ENCODE results near the gene POLE4. TPM values are rescaled to one million over a fixed set of nuclear protein-coding genes. Genes with fewer than 3 reads are reported as not detected.

POLE4 gene
- total and polyA plus RNA-seq, 9 of the 15 experiments (the other 6 are each of a cell fraction or from before 2014, with no cell fraction given) = 25.7 to 73.7 (median 57.3) TPM

DNA sequence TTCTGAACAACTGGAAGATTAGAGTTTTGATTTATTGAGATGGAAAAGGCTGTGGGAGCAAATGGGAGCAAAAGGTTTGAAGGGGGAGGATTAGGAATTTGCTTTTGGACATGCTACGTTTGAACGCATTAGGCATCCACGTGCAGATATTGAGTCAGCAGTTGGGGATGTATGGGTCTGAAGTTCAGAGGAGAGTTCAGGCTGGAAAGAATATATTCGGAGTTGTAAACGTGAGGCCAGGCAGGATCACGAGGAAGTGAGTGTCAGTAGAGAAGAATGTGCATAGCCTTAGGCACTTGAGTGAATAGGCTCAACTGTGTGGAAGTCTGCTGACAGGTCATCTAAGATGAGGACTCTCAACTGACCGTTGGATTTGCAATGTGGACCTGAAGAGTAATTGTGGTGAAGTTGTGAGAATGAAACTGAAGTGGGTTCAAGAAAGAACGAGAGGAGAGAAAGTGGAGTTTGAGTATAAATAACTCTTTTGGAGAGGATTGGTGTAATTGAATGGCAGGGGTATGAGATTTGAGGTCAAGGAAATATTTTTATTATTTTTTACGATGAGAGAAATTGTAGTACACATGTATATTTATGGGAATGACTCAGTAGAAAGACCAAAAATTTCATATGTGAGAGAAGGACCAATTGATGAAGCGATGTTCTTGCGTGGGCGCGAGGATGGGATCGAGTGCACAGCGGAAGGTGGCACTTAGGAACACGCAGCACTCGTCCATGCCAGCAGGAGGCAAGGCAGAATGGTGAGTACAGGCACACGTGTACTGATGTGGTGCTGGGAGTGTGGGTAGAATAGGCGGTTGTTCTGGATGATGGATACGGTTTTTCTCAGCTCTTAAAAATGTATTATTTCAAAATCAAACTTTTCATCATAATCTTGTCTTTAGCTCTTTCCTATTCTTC, 40.5 kb upstream of the POLE4 start (continued):
- TF ChIP-seq NCOA6 (IDR thresholded peaks at IDR 0.05) = no peak
- TF ChIP-seq HEY1 (CRISPR knock-in tag; IDR thresholded peaks at IDR 0.05; ENCODE audit: borderline replicate concordance) = no peak
- no peak for TF ChIP-seq TAF7 (tag; IDR thresholded peaks at IDR 0.05)
- no peak for TF ChIP-seq RNF2 (IDR thresholded peaks at IDR 0.05)

DNA sequence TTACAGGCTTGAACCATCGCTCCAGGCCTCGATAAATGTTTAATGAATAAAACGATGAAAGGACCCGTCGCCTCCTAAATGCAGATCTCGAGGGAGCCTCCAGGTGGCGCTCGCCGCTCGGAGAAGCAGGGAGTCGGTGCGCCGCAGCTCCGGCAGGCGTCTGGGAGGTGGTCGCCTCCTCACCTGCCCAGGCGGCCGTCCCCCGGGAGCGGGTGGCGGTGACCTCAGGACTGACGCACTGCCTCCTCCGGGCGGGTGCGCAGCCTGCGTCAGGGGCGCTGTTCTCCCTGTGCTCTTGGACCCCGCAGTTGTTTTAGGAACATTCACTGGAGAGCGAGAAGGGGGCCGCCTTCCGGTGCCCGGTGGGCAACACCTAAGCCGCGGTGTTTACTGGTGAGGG, 38.6 kb upstream of the POLE4 start:
- H3K79me2 ChIP-seq (ENCODE audit: control insufficient read depth, insufficient read depth, low read length) = no peaks in the 10 kb centered on the region
- POLR2A ChIA-PET = interaction anchor here (0.6 kb wide), 1 partner anchor 238 kb away, joined by 5 read pairs; no protein-coding TSS in a partner anchor
- in situ Hi-C loops (cut with MboI) (loop anchor here (5.0 to 10.0 kb wide), 4 partner anchors 137 to 695 kb away; no protein-coding TSS in a partner anchor), intact Hi-C loops (cut with micrococcal nuclease) (loop anchor here (1.0 to 5.0 kb wide), 5 partner anchors 63 to 687 kb away; no protein-coding TSS in a partner anchor)
- DNase-seq (ENCODE audit: extremely low read depth in 1 of 4, low spot score in 3 of 4) = peak; percentile 77 to 82 (median 80)
- CTCF ChIA-PET (ENCODE audit: low intra/inter-chr PET ratio) = interaction anchor here (0.7 to 1.2 kb wide), 5 partner anchors 63 to 322 kb away, joined by 3 to 4 read pairs (median 3); no protein-coding TSS in a partner anchor
- 5% methylated on average over 31 of the region's 34 CpGs for WGBS (ENCODE audit: insufficient coverage, low coverage, missing lambda C conversion rate)
- H4K20me1 ChIP-seq (replicated peaks; ENCODE audit: control insufficient read depth, insufficient read depth, low read length) = no peaks in the 10 kb centered on the region
- no peaks in the 10 kb centered on the region for H3K36me3 ChIP-seq (ENCODE audit: control insufficient read depth, insufficient read depth, low read length)
- H3K9me1 ChIP-seq (ENCODE audit: control insufficient read depth, insufficient read depth, low read length) = peaks cover 6% of the 10 kb centered on the region
- FAIRE-seq = peak; percentile 80
- peak overlapping the region; percentile 74 for H3K4me2 ChIP-seq (ENCODE audit: insufficient read depth, low read length)
- peak overlapping the region in 1 of 2 experiments; percentile 64; a peak in 2 of 4 replicates for H3K9ac ChIP-seq (ENCODE audit: insufficient read depth in 1 of 2, low read depth in 2 of 2, low read length in 2 of 2)
- H2AFZ ChIP-seq (ENCODE audit: low read depth, low read length) = peak overlapping the region; percentile 79
- peak overlapping the region; percentile 18; the same call in 1 of the 2 replicates for H3K4me3 ChIP-seq
- peak; percentile 86 for ATAC-seq
- H3K27ac ChIP-seq (ENCODE audit: extremely low read depth, low read depth, low read length) = no peak overlapping the region
- BruUV-seq (replicated peaks) = no TSS peak
- peaks cover 4 to 6% of the 10 kb centered on the region in 2 experiments; a peak in 2 of 5 replicates for H3K4me1 ChIP-seq (replicated peaks in 1 of 2; ENCODE audit: control insufficient read depth in 2 of 2, insufficient read depth in 2 of 2, low read length in 2 of 2)
- no peaks in the 10 kb centered on the region for H3K9me3 ChIP-seq (replicated peaks; ENCODE audit: control insufficient read depth, insufficient read depth, low read depth, low read length)
- H3K27me3 ChIP-seq (ENCODE audit: control insufficient read depth in 2 of 2, insufficient read depth in 2 of 2, low read length in 2 of 2) = peaks cover 3 to 40% of the 10 kb centered on the region in 2 experiments; a peak in 4 of 5 replicates
- TF ChIP-seq ATF1 (CRISPR knock-in tag; IDR thresholded peaks at IDR 0.05) (no peak), ATF1 (tag; IDR thresholded peaks at IDR 0.05) (no peak), KAT7 (CRISPR knock-in tag; IDR thresholded peaks at IDR 0.05; ENCODE audit: borderline replicate concordance) (no peak), ZNF431 (CRISPR knock-in tag; IDR thresholded peaks at IDR 0.05) (no peak), SMARCA4 (IDR thresholded peaks at IDR 0.05) (no peak), MCM5 (IDR thresholded peaks at IDR 0.05; ENCODE audit: low read depth) (no peak), MCM7 (IDR thresholded peaks at IDR 0.05) (no peak), ERF (CRISPR knock-in tag; IDR thresholded peaks at IDR 0.05) (no peak), NBN (IDR thresholded peaks at IDR 0.05; ENCODE audit: low read depth) (no peak)
- TF ChIP-seq, protein P1, sequence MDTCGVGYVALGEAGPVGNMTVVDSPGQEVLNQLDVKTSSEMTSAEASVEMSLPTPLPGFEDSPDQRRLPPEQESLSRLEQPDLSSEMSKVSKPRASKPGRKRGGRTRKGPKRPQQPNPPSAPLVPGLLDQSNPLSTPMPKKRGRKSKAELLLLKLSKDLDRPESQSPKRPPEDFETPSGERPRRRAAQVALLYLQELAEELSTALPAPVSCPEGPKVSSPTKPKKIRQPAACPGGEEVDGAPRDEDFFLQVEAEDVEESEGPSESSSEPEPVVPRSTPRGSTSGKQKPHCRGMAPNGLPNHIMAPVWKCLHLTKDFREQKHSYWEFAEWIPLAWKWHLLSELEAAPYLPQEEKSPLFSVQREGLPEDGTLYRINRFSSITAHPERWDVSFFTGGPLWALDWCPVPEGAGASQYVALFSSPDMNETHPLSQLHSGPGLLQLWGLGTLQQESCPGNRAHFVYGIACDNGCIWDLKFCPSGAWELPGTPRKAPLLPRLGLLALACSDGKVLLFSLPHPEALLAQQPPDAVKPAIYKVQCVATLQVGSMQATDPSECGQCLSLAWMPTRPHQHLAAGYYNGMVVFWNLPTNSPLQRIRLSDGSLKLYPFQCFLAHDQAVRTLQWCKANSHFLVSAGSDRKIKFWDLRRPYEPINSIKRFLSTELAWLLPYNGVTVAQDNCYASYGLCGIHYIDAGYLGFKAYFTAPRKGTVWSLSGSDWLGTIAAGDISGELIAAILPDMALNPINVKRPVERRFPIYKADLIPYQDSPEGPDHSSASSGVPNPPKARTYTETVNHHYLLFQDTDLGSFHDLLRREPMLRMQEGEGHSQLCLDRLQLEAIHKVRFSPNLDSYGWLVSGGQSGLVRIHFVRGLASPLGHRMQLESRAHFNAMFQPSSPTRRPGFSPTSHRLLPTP (IDR thresholded peaks at IDR 0.05; ENCODE audit: borderline replicate concordance, extremely low read depth, insufficient read length) = no peak
- TF ChIP-seq, protein P2, sequence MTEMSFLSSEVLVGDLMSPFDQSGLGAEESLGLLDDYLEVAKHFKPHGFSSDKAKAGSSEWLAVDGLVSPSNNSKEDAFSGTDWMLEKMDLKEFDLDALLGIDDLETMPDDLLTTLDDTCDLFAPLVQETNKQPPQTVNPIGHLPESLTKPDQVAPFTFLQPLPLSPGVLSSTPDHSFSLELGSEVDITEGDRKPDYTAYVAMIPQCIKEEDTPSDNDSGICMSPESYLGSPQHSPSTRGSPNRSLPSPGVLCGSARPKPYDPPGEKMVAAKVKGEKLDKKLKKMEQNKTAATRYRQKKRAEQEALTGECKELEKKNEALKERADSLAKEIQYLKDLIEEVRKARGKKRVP (CRISPR knock-in tag; IDR thresholded peaks at IDR 0.05) = no peak
- TF ChIP-seq, protein P3, sequence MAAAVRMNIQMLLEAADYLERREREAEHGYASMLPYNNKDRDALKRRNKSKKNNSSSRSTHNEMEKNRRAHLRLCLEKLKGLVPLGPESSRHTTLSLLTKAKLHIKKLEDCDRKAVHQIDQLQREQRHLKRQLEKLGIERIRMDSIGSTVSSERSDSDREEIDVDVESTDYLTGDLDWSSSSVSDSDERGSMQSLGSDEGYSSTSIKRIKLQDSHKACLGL (CRISPR knock-in tag; IDR thresholded peaks at IDR 0.05; ENCODE audit: borderline replicate concordance, poor library complexity, severe bottlenecking) = no peak

Measured in K562 (cell line).